Measurements from ENCODE around the gene TMPRSS11D.

Gene TMPRSS11D

DNA sequence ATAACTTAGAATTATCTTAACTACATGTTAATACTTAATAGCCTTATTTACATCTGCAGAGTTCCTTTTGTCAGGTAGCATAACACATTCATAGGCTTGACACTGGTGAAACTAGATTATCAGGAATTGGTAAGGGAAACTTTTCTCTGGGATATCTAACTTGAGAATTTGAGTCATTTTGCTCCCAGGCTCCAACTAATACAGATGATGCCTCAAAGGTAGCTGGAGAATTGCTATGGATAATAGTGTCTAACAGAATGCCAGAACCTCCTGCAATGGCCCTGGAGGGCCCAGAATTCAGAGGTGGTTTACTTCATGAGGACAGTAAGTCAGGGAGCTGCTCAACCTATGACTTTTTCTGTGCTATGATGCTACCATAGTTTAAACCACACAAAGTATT lies 13.9 kb upstream of the TMPRSS11D start:
- no peaks in the 10 kb centered on the region for H3K36me3 ChIP-seq (ENCODE audit: control insufficient read depth, insufficient read depth, low read length)
- H3K27me3 ChIP-seq (replicated peaks; ENCODE audit: control insufficient read depth, insufficient read depth, low read length): no peaks in the 10 kb centered on the region
- no peak for DNase-seq (ENCODE audit: extremely low read depth, insufficient read length)
- no peak for TF ChIP-seq CTCF (IDR thresholded peaks at IDR 0.05; ENCODE audit: insufficient read depth, low read length, poor library complexity, severe bottlenecking)
- no peak overlapping the region for H3K4me3 ChIP-seq (replicated peaks; ENCODE audit: low read depth, low read length)

- Histone ChIP-seq H3K36me3 (ENCODE audit: control insufficient read depth, insufficient read depth, low read length) (no peaks in the 10 kb centered on the region), H3K27me3 (replicated peaks; ENCODE audit: control insufficient read depth, insufficient read depth, low read length) (no peaks in the 10 kb centered on the region), H3K4me3 (replicated peaks; ENCODE audit: low read depth, low read length) (no peak overlapping the region)
- no peak for TF ChIP-seq CTCF (IDR thresholded peaks at IDR 0.05; ENCODE audit: insufficient read depth, low read length, poor library complexity, severe bottlenecking)
- DNase-seq (ENCODE audit: extremely low read depth, insufficient read length): no peak
Measured at GRCh38 chr4:67896421-67897065, 12.7 kb upstream of the TMPRSS11D start.

- H3K27me3 ChIP-seq (replicated peaks; ENCODE audit: control insufficient read depth, insufficient read depth, low read length): no peaks in the 10 kb centered on the region
- no peak overlapping the region for H3K4me3 ChIP-seq (replicated peaks; ENCODE audit: low read depth, low read length)
- H3K36me3 ChIP-seq (ENCODE audit: control insufficient read depth, insufficient read depth, low read length): no peaks in the 10 kb centered on the region
- no peak for DNase-seq (ENCODE audit: extremely low read depth, insufficient read length)
- TF ChIP-seq CTCF (IDR thresholded peaks at IDR 0.05; ENCODE audit: insufficient read depth, low read length, poor library complexity, severe bottlenecking): no peak
Measured at GRCh38 chr4:67894659-67895058, 10.9 kb upstream of the TMPRSS11D start.

- Histone ChIP-seq H3K4me3 (replicated peaks; ENCODE audit: low read depth, low read length) (no peak overlapping the region), H3K36me3 (ENCODE audit: control insufficient read depth, insufficient read depth, low read length) (no peaks in the 10 kb centered on the region), H3K27me3 (replicated peaks; ENCODE audit: control insufficient read depth, insufficient read depth, low read length) (no peaks in the 10 kb centered on the region)
- no peak for TF ChIP-seq CTCF (IDR thresholded peaks at IDR 0.05; ENCODE audit: insufficient read depth, low read length, poor library complexity, severe bottlenecking)
- DNase-seq (ENCODE audit: extremely low read depth, insufficient read length): no peak
Measured at GRCh38 chr4:67892905-67893304, 9.1 kb upstream of the TMPRSS11D start.

GRCh38 chr4:67892253-67892652 lies 8.5 kb upstream of the TMPRSS11D start:
- Histone ChIP-seq H3K36me3 (ENCODE audit: control insufficient read depth, insufficient read depth, low read length) (no peaks in the 10 kb centered on the region), H3K27me3 (replicated peaks; ENCODE audit: control insufficient read depth, insufficient read depth, low read length) (no peaks in the 10 kb centered on the region), H3K4me3 (replicated peaks; ENCODE audit: low read depth, low read length) (no peak overlapping the region)
- no peak for TF ChIP-seq CTCF (IDR thresholded peaks at IDR 0.05; ENCODE audit: insufficient read depth, low read length, poor library complexity, severe bottlenecking)
- no peak for DNase-seq (ENCODE audit: extremely low read depth, insufficient read length)

- H3K27me3 ChIP-seq (replicated peaks; ENCODE audit: control insufficient read depth, insufficient read depth, low read length): no peaks in the 10 kb centered on the region
- no peak for DNase-seq (ENCODE audit: extremely low read depth, insufficient read length)
- no peak overlapping the region for H3K4me3 ChIP-seq (replicated peaks; ENCODE audit: low read depth, low read length)
- TF ChIP-seq CTCF (IDR thresholded peaks at IDR 0.05; ENCODE audit: insufficient read depth, low read length, poor library complexity, severe bottlenecking): no peak
- H3K36me3 ChIP-seq (ENCODE audit: control insufficient read depth, insufficient read depth, low read length): no peaks in the 10 kb centered on the region
Measured at GRCh38 chr4:67891645-67892044, 7.8 kb upstream of the TMPRSS11D start.
